T-helper 17 cell (primary cell): ENCODE results near the gene S100A7. TPM values are rescaled to one million over a fixed set of nuclear protein-coding genes. Genes with fewer than 3 reads are reported as not detected.

ENCODE experiments used
- ATAC-seq: fragments of 150-1000 bp; cut with Tn5 transposase; 2 replicates; pipeline ENCODE4 v1.10.0; 2021; ENCODE audit warnings: mild to moderate bottlenecking, moderate library complexity
- DNase-seq, 3 donors: peaks; one replicate each; pipeline versions ENCODE4 v3.0.0 to v3.0.0-alpha.2; 2020 to 2021
- H3K9me3 ChIP-seq: one replicate; pipeline ENCODE4 v1.7.0; 2013; ENCODE audit warnings: low read length, mild to moderate bottlenecking; ENCODE audit not compliant: control insufficient read depth, poor library complexity, severe bottlenecking
- H3K27ac Mint-ChIP-seq: one replicate; pipeline ENCODE4 v1.8.0; 2022; ENCODE audit warnings: mild to moderate bottlenecking, moderate library complexity, mixed read lengths
- H3K27me3 Mint-ChIP-seq: one replicate; pipeline ENCODE4 v1.8.0; 2022; ENCODE audit warnings: mixed read lengths
- H3K36me3 Mint-ChIP-seq: one replicate; pipeline ENCODE4 v1.8.0; 2022; ENCODE audit warnings: low read depth, mixed read lengths
- H3K4me1 Mint-ChIP-seq: one replicate; pipeline ENCODE4 v1.8.0; 2022; ENCODE audit warnings: mild to moderate bottlenecking, mixed read lengths
- H3K4me3 Mint-ChIP-seq: one replicate; pipeline ENCODE4 v1.8.0; 2022; ENCODE audit warnings: mild to moderate bottlenecking, moderate library complexity, mixed read lengths
- total RNA-seq, 4 donors: library from RNA in 2 of 4; stranded (reverse) in 2 of 4; gene quantifications; one replicate each; pipeline ENCODE4 v1.2.3 and lab custom pipeline; 2022 to 2026

S100A7 gene
- not detected for total RNA-seq
- 0 reads per million in 2 donors for total RNA-seq (lab: John Stamatoyannopoulos, UW)

- ATAC-seq, result no peak
- H3K36me3 Mint-ChIP-seq, result peaks cover 5% of the 10 kb centered on the region
- peaks cover 73% of the 10 kb centered on the region for H3K27me3 Mint-ChIP-seq
Observed at GRCh38 chr1:153460551-153460950, at the start of gene S100A7. Gene S100A7 (minus strand): TSS chr1:153460651. CDS start chr1:153459013, 1,638 bp downstream.

GRCh38 chr1:153509729-153510354 lies 49.4 kb upstream of the S100A7 start:
- H3K9me3 ChIP-seq, result no peaks in the 10 kb centered on the region
- H3K36me3 Mint-ChIP-seq, result no peaks in the 10 kb centered on the region
- H3K27ac Mint-ChIP-seq, result peak overlapping the region; percentile 29
- DNase-seq (peak; percentile 34 to 43 (median 36)), ATAC-seq (peak; percentile 78)
- no peaks in the 10 kb centered on the region for H3K27me3 Mint-ChIP-seq
- H3K4me1 Mint-ChIP-seq, result peaks cover 11% of the 10 kb centered on the region
- no peak overlapping the region for H3K4me3 Mint-ChIP-seq

More at GRCh38 chr1:153460551-153460950, at the start of gene S100A7:
- Mint-ChIP-seq H3K4me3 (no peak within 1 kb of the TSS), H3K4me1 (no peaks in the 10 kb centered on the region), H3K27ac (no peak within 1 kb of the TSS)
- H3K9me3 ChIP-seq, result no peaks in the 10 kb centered on the region
- DNase-seq, result no peak

DNA sequence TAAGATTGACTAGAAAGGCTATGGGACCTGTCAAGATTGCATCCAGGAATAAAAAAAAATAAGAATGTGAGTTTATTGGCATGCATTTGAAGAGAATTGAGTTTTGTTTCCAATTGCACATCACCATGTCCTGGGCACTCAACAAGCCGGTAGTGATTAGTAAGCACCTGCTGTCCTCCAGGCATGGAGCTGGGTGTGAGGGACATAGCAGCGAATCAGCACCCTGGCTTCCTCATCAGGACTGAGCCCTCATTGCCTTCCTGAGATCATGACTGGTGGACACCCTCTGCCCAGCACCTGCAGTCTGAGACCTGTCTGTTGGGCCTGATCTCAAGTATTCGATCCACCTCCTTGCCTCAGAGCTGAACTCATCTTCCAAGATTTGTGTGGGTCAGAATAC lies 48.6 kb upstream of the S100A7 start:
- no peaks in the 10 kb centered on the region for H3K9me3 ChIP-seq
- ATAC-seq, result no peak
- H3K4me3 Mint-ChIP-seq, result no peak overlapping the region

DNA sequence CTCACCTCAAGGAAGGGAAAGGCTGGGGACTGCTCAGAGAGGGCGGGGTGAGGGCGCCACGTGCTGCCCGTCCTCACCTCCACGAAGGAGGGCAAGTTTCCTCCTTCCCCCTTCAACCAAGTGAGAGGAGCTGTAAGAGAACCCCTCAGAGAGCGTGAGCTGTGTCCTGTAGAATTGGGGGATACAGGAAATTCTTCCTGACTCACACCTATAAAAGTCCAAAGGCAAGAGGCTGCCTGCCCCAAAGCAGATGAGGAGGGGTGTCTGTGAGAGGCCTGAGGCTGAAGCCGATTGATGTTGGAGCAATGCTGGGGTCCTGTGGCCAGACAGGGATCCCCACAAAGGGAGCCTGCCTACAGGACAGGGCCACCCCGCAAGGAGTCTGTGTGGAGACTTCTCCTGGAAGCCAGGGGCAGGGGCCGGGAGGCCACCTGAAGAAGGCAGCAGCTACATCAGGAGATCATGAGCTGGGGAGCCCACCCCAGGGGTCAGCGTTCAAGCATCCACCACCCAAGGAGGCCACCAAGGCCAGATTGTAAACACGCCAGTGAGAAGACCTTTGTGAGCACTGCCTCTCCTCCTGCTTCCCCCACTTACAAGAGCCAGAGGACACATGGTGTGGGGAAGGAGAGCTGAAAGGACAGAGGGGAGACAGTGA lies 47.6 kb upstream of the S100A7 start:
- Mint-ChIP-seq H3K27me3 (no peaks in the 10 kb centered on the region), H3K36me3 (no peaks in the 10 kb centered on the region), H3K4me1 (peaks cover 13% of the 10 kb centered on the region), H3K27ac (no peak overlapping the region), H3K4me3 (no peak overlapping the region)
- no peak for ATAC-seq
- no peaks in the 10 kb centered on the region for H3K9me3 ChIP-seq
- no peak for DNase-seq

More for the DNA sequence above, 48.6 kb upstream of the S100A7 start:
- Mint-ChIP-seq H3K4me1 (peaks cover 13% of the 10 kb centered on the region), H3K27me3 (no peaks in the 10 kb centered on the region), H3K36me3 (no peaks in the 10 kb centered on the region), H3K27ac (peak overlapping the region; percentile 29)
- DNase-seq, result no peak

GRCh38 chr1:153506831-153507413 lies 46.5 kb upstream of the S100A7 start:
- ATAC-seq, result no peak
- no peak overlapping the region for H3K4me3 Mint-ChIP-seq
- no peaks in the 10 kb centered on the region for H3K9me3 ChIP-seq
- DNase-seq, result no peak
- H3K4me1 Mint-ChIP-seq, result peaks cover 12% of the 10 kb centered on the region
- H3K27ac Mint-ChIP-seq, result no peak overlapping the region
- H3K27me3 Mint-ChIP-seq, result peaks cover 2% of the 10 kb centered on the region
- H3K36me3 Mint-ChIP-seq, result no peaks in the 10 kb centered on the region

DNA sequence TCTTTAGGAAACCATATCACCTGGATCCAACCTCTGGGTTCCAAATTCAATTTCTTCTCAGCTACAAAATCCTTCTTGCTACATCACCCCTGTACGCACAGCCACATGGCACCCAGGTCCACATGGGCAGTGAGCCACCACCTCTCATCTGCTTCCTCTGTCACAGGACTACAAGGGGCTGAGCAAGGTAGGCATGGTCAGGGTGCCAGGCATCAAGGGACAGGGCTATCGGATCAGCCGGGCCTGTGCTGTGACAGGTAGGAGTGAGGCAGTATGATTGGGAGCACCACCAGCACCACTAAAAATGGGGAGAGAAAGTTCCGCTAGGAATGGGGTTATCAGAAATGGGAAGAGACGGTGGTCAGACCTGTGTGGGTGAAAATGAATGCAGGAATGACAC lies 45.9 kb upstream of the S100A7 start:
- H3K9me3 ChIP-seq, result no peaks in the 10 kb centered on the region
- ATAC-seq (no peak), DNase-seq (no peak)
- Mint-ChIP-seq H3K4me3 (no peak overlapping the region), H3K27ac (no peak overlapping the region), H3K4me1 (peaks cover 12% of the 10 kb centered on the region), H3K27me3 (peaks cover 4% of the 10 kb centered on the region), H3K36me3 (no peaks in the 10 kb centered on the region)

- no peaks in the 10 kb centered on the region for H3K36me3 Mint-ChIP-seq
- DNase-seq (no peak), ATAC-seq (no peak)
- no peak overlapping the region for H3K4me3 Mint-ChIP-seq
- H3K4me1 Mint-ChIP-seq, result peaks cover 7% of the 10 kb centered on the region
- H3K9me3 ChIP-seq, result no peaks in the 10 kb centered on the region
- no peak overlapping the region for H3K27ac Mint-ChIP-seq
- H3K27me3 Mint-ChIP-seq, result peaks cover 4% of the 10 kb centered on the region
Observed at GRCh38 chr1:153505576-153505975, 45.1 kb upstream of the S100A7 start.

GRCh38 chr1:153503766-153504165 lies 43.3 kb upstream of the S100A7 start:
- Mint-ChIP-seq H3K27me3 (peaks cover 18% of the 10 kb centered on the region), H3K4me3 (no peak overlapping the region), H3K27ac (no peak overlapping the region), H3K4me1 (peaks cover 2% of the 10 kb centered on the region), H3K36me3 (no peaks in the 10 kb centered on the region)
- DNase-seq (no peak), ATAC-seq (no peak)
- no peaks in the 10 kb centered on the region for H3K9me3 ChIP-seq

DNA sequence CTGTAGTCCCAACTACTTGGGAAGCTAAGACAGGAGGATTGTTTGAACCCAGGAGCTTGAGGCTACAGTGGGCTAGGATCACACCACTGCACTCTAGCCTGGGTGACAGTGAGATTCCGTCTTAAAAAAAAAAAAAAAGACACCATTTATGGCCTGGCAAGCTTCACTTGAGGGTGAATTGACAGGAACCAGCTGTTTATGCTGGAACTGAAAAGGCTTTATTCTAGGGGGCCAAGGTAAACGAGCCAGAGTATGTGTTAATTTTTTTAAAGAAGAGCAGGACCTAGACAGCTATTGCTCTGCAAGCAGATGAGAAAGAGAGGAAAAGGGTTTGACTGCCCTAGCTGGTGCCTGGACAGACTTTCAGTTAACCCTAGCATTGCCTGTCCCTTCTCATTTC lies 38.3 kb upstream of the S100A7 start:
- Mint-ChIP-seq H3K4me1 (peaks cover 7% of the 10 kb centered on the region), H3K36me3 (no peaks in the 10 kb centered on the region), H3K27me3 (peaks cover 36% of the 10 kb centered on the region), H3K27ac (no peak overlapping the region), H3K4me3 (no peak overlapping the region)
- no peaks in the 10 kb centered on the region for H3K9me3 ChIP-seq
- ATAC-seq (no peak), DNase-seq (no peak)

DNA sequence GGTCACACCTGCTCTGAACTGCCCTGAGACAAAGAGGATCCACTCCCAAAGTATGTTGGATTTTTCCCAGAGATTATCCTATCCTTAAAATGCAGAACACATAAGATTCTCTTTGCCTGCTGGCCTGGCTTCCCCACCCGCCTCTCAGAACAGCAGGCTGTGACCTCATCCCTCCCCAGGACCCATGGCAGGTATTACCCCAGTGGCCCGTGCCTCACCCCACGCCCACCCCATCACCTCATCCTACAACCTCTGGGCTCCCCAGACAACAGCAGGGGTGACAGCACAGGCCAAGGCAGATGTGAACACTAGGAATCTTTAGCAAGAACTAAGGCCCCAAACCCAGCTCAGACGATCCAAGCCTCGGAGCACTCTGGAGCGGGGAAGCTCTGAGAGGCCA lies 35.1 kb upstream of the S100A7 start:
- ATAC-seq (no peak), DNase-seq (no peak)
- Mint-ChIP-seq H3K36me3 (peaks cover 2% of the 10 kb centered on the region), H3K4me1 (peaks cover 12% of the 10 kb centered on the region), H3K4me3 (no peak overlapping the region), H3K27me3 (peaks cover 53% of the 10 kb centered on the region), H3K27ac (no peak overlapping the region)
- no peaks in the 10 kb centered on the region for H3K9me3 ChIP-seq

- peaks cover 12% of the 10 kb centered on the region for H3K4me1 Mint-ChIP-seq
- peak; percentile 74 for ATAC-seq
- peak; percentile 53 to 72 (median 60) for DNase-seq
- H3K36me3 Mint-ChIP-seq, result peaks cover 2% of the 10 kb centered on the region
- no peak overlapping the region for H3K27ac Mint-ChIP-seq
- no peak overlapping the region for H3K4me3 Mint-ChIP-seq
- peaks cover 55% of the 10 kb centered on the region for H3K27me3 Mint-ChIP-seq
- H3K9me3 ChIP-seq, result no peaks in the 10 kb centered on the region
Observed at GRCh38 chr1:153494976-153495535, 34.6 kb upstream of the S100A7 start.

GRCh38 chr1:153493343-153493960 lies 33.0 kb upstream of the S100A7 start:
- peak overlapping the region; percentile 81 for H3K27ac Mint-ChIP-seq
- ATAC-seq, result no peak
- H3K4me3 Mint-ChIP-seq, result no peak overlapping the region

More at GRCh38 chr1:153493343-153493960, 33.0 kb upstream of the S100A7 start:
- peaks cover 39% of the 10 kb centered on the region for H3K27me3 Mint-ChIP-seq
- H3K9me3 ChIP-seq, result no peaks in the 10 kb centered on the region
- no peak for DNase-seq
- peaks cover 2% of the 10 kb centered on the region for H3K36me3 Mint-ChIP-seq
- H3K4me1 Mint-ChIP-seq, result peaks cover 12% of the 10 kb centered on the region
